GM23338 (cell line): ENCODE results near the gene BBS10. TPM values are rescaled to one million over a fixed set of nuclear protein-coding genes. Genes with fewer than 3 reads are reported as not detected.

Source experiments
- ATAC-seq: fragments of 200-7000 bp; cut with Tn5 transposase; 3 replicates; pipeline ENCODE4 v1.9.1; 2020
- DNase-seq: peaks from one replicate; pipeline ENCODE4 v3.0.0-alpha.2; 2015; ENCODE audit warnings: low spot score
- H2AFZ ChIP-seq: fragments of 200-600 bp; sonication (generic); 2 replicates; pipeline ENCODE4 v1.8.0; 2016; ENCODE audit warnings: antibody characterized with exemption, mild to moderate bottlenecking, moderate library complexity
- H3F3A ChIP-seq: fragments of 200-600 bp; sonication (generic); replicated peaks from 2 replicates; pipeline ENCODE4 v1.8.0; 2017; ENCODE audit warnings: antibody characterized with exemption, mixed run types, low read depth
- H3K27ac ChIP-seq: fragments of 200-600 bp; sonication (generic); 2 replicates; pipeline ENCODE4 v1.6.1; 2016; ENCODE audit warnings: low read depth
- H3K27me3 ChIP-seq: fragments of 200-600 bp; sonication (generic); 2 replicates; pipeline ENCODE4 v1.8.0; 2016; ENCODE audit warnings: mild to moderate bottlenecking, mixed run types, moderate library complexity; ENCODE audit not compliant: insufficient read depth
- H3K36me3 ChIP-seq: fragments of 200-600 bp; sonication (generic); 2 replicates; pipeline ENCODE4 v1.8.0; 2016; ENCODE audit warnings: mild to moderate bottlenecking; ENCODE audit not compliant: insufficient read depth
- H3K4me1 ChIP-seq: fragments of 200-600 bp; sonication (generic); 2 replicates; pipeline ENCODE4 v1.8.0; 2016; ENCODE audit warnings: mild to moderate bottlenecking, moderate library complexity; ENCODE audit not compliant: insufficient read depth
- H3K4me2 ChIP-seq: fragments of 200-600 bp; sonication (generic); 2 replicates; pipeline ENCODE4 v1.7.1; 2017; ENCODE audit warnings: mixed run types
- H3K4me3 ChIP-seq: fragments of 200-600 bp; sonication (generic); 2 replicates; pipeline ENCODE4 v1.6.1; 2016; ENCODE audit warnings: mixed run types
- H3K79me2 ChIP-seq: fragments of 200-600 bp; sonication (generic); replicated peaks from 2 replicates; pipeline ENCODE4 v1.8.0; 2017; ENCODE audit warnings: mild to moderate bottlenecking; ENCODE audit not compliant: insufficient read depth
- H3K9me2 ChIP-seq: fragments of 200-600 bp; sonication (generic); 2 replicates; pipeline ENCODE4 v1.8.0; 2017; ENCODE audit not compliant: insufficient read depth
- H4K20me1 ChIP-seq: fragments of 200-600 bp; sonication (generic); replicated peaks from 2 replicates; pipeline ENCODE4 v1.8.0; 2017; ENCODE audit warnings: mild to moderate bottlenecking; ENCODE audit not compliant: insufficient read depth
- H3K27ac Mint-ChIP-seq: 2 replicates; pipeline ENCODE4 v1.8.0; 2020; ENCODE audit warnings: inconsistent platforms, mild to moderate bottlenecking, moderate library complexity, mixed read lengths
- H3K27me3 Mint-ChIP-seq: 3 replicates; pipeline ENCODE4 v1.8.0; 2022; ENCODE audit warnings: low read depth, mild to moderate bottlenecking, moderate library complexity, mixed read lengths, inconsistent platforms; ENCODE audit not compliant: insufficient read depth, poor library complexity
- H3K36me3 Mint-ChIP-seq: 3 replicates; pipeline ENCODE4 v1.8.0; 2021; ENCODE audit warnings: low read depth, mild to moderate bottlenecking, inconsistent platforms, moderate library complexity, mixed read lengths
- H3K4me1 Mint-ChIP-seq: 3 replicates; pipeline ENCODE4 v1.8.0; 2020; ENCODE audit warnings: mild to moderate bottlenecking, inconsistent platforms, mixed read lengths
- H3K4me3 Mint-ChIP-seq: 3 replicates; pipeline ENCODE4 v1.8.0; 2021; ENCODE audit warnings: moderate library complexity, mild to moderate bottlenecking, inconsistent platforms, mixed read lengths
- H3K9me3 Mint-ChIP-seq: 3 replicates; pipeline ENCODE4 v1.8.0; 2020; ENCODE audit warnings: moderate library complexity, mild to moderate bottlenecking, inconsistent platforms, mixed read lengths
- CREB1 ChIP-seq: fragments of 250-450 bp; sonication (Bioruptor Pico); IDR thresholded peaks from 2 replicates; pipeline ENCODE4 v1.5.0; 2020; ENCODE audit warnings: low read depth, mild to moderate bottlenecking, moderate library complexity
- EZH2phosphoT487 ChIP-seq: fragments of 200-600 bp; sonication (generic); IDR thresholded peaks from one replicate; pipeline ENCODE4 v1.8.1; 2018; ENCODE audit warnings: antibody characterized with exemption; ENCODE audit not compliant: unreplicated experiment
- POLR2AphosphoS5 ChIP-seq: IDR thresholded peaks from 2 replicates; pipeline ENCODE4 v1.6.1; 2016; ENCODE audit warnings: antibody characterized with exemption, low read depth
- REST ChIP-seq: IDR thresholded peaks from one replicate; pipeline ENCODE4 v1.6.1; 2018; ENCODE audit warnings: antibody characterized with exemption; ENCODE audit not compliant: unreplicated experiment
- STAT1 ChIP-seq: IDR thresholded peaks from one replicate; pipeline ENCODE4 v1.6.1; 2016; ENCODE audit warnings: antibody characterized with exemption; ENCODE audit not compliant: unreplicated experiment
- ZNF114 ChIP-seq: fragments of 250-450 bp; sonication (Bioruptor Pico); IDR thresholded peaks from 2 replicates; pipeline ENCODE4 v1.5.0; 2020; ENCODE audit warnings: mild to moderate bottlenecking, moderate library complexity
- ZNF331 ChIP-seq: fragments of 250-450 bp; sonication (Bioruptor Pico); IDR thresholded peaks from 2 replicates; pipeline ENCODE4 v1.5.0; 2020; ENCODE audit warnings: low read depth, mild to moderate bottlenecking, moderate library complexity
- ZNF462 ChIP-seq: fragments of 250-450 bp; sonication (Bioruptor Pico); IDR thresholded peaks from 2 replicates; pipeline ENCODE4 v1.5.0; 2020; ENCODE audit warnings: mild to moderate bottlenecking, moderate library complexity
- polyA plus RNA-seq: library from polyadenylated mRNA; unstranded; fragments of >200 nt; fragmentation: Nextera tagmentation; extraction: Ambion mirVana; gene quantifications from 2 replicates; pipeline ENCODE4 v1.2.1, GENCODE V29; 2016
- total RNA-seq: library from RNA; depleted of rRNA; stranded (reverse); fragments of >200 nt; shearing (Covaris generic); gene quantifications from 2 replicates; pipeline ENCODE4 v1.2.3, GENCODE V29; 2014

BBS10 gene
- total and polyA plus RNA-seq, 2 experiments from 2014 or later, result 5.2 to 12.8 TPM

- ATAC-seq, result no peak
These were observed 6.7 kb downstream of the BBS10 start for GRCh38 chr12:76341436-76342030.

More at GRCh38 chr12:76341436-76342030, 6.7 kb downstream of the BBS10 start:
- no peak overlapping the region for H3K27ac Mint-ChIP-seq
- peaks cover 2% of the 10 kb centered on the region for H3K27me3 Mint-ChIP-seq
- H3K36me3 ChIP-seq, result no peaks in the 10 kb centered on the region
- H3K79me2 ChIP-seq, result peaks cover 13% of the 10 kb centered on the region
- H3K4me3 Mint-ChIP-seq, result no peak overlapping the region
- no peaks in the 10 kb centered on the region for H3K27me3 ChIP-seq
- no peaks in the 10 kb centered on the region for H3K9me2 ChIP-seq
- H3F3A ChIP-seq, result no peaks in the 10 kb centered on the region
- no peaks in the 10 kb centered on the region for H3K4me1 Mint-ChIP-seq
- no peaks in the 10 kb centered on the region for H3K9me3 Mint-ChIP-seq
- no peak overlapping the region for H3K4me2 ChIP-seq
- TF ChIP-seq EZH2phosphoT487, result no peak
- TF ChIP-seq ZNF331 (CRISPR knock-in tag), result no peak
- TF ChIP-seq ZNF114 (CRISPR knock-in tag), result no peak
- no peak for TF ChIP-seq POLR2AphosphoS5
- TF ChIP-seq ZNF462 (CRISPR knock-in tag), result no peak
- no peak for TF ChIP-seq STAT1
- TF ChIP-seq CREB1 (CRISPR knock-in tag), result no peak
- TF ChIP-seq REST, result no peak
- no peak overlapping the region for H2AFZ ChIP-seq
- H3K36me3 Mint-ChIP-seq, result no peaks in the 10 kb centered on the region
- DNase-seq, result no peak
- H3K27ac ChIP-seq, result no peak overlapping the region; the same call in 1 of the 2 replicates
- H3K4me3 ChIP-seq, result no peak overlapping the region
- no peaks in the 10 kb centered on the region for H3K4me1 ChIP-seq
- H4K20me1 ChIP-seq, result no peaks in the 10 kb centered on the region
